Karpas-422 (cell line): ENCODE results near the gene FAXDC2. TPM values are rescaled to one million over a fixed set of nuclear protein-coding genes. Genes with fewer than 3 reads are reported as not detected.

Experiments
- DNase-seq: peaks from one replicate; pipeline ENCODE4 v3.0.0-alpha.2; 2015
- H2AFZ ChIP-seq: fragments of 200-600 bp; sonication (generic); 2 replicates; pipeline ENCODE4 v1.6.1; 2014; ENCODE audit warnings: antibody characterized with exemption, low read length, mixed read lengths
- H3K27ac ChIP-seq: fragments of 200-600 bp; sonication (generic); 2 replicates; pipeline ENCODE4 v1.5.1; 2014; ENCODE audit warnings: mild to moderate bottlenecking, low read length, moderate library complexity
- H3K27me3 ChIP-seq: fragments of 200-600 bp; sonication (generic); 2 replicates; pipeline ENCODE4 v1.6.1; 2014; ENCODE audit warnings: low read length, mixed read lengths
- H3K36me3 ChIP-seq: fragments of 200-600 bp; sonication (generic); 2 replicates; pipeline ENCODE4 v1.6.1; 2014; ENCODE audit warnings: low read length, mixed read lengths; ENCODE audit not compliant: insufficient read depth
- H3K4me1 ChIP-seq: fragments of 200-600 bp; sonication (generic); 2 replicates; pipeline ENCODE4 v1.6.1; 2014; ENCODE audit warnings: mild to moderate bottlenecking, low read length, mixed read lengths
- H3K4me2 ChIP-seq: fragments of 200-600 bp; sonication (generic); 2 replicates; pipeline ENCODE4 v1.6.1; 2014; ENCODE audit warnings: low read length, low read depth, mild to moderate bottlenecking; ENCODE audit not compliant: poor library complexity, severe bottlenecking
- H3K4me3 ChIP-seq: fragments of 200-600 bp; sonication (generic); 2 replicates; pipeline ENCODE4 v1.5.1; 2014; ENCODE audit warnings: mild to moderate bottlenecking, antibody characterized with exemption, low read length, mixed read lengths
- H3K79me2 ChIP-seq: fragments of 200-600 bp; sonication (generic); 2 replicates; pipeline ENCODE4 v1.6.1; 2014; ENCODE audit warnings: mild to moderate bottlenecking, low read length, mixed read lengths
- H3K9ac ChIP-seq: fragments of 200-600 bp; sonication (generic); 2 replicates; pipeline ENCODE4 v1.6.0; 2014; ENCODE audit warnings: low read length
- H3K9me2 ChIP-seq: fragments of 200-600 bp; sonication (generic), shearing (Covaris generic); replicated peaks from 2 replicates; pipeline ENCODE4 v1.6.0; 2014; ENCODE audit warnings: mild to moderate bottlenecking, low read length, moderate library complexity; ENCODE audit not compliant: insufficient read depth
- H3K9me3 ChIP-seq: fragments of 300-700, 200-600 bp; sonication (generic); 2 replicates; pipeline ENCODE4 v1.6.1; 2014; ENCODE audit warnings: low read length, mixed read lengths
- H4K20me1 ChIP-seq: fragments of 200-600 bp; sonication (generic); 2 replicates; pipeline ENCODE4 v1.6.1; 2014; ENCODE audit warnings: mild to moderate bottlenecking, antibody characterized with exemption, low read length, low read depth; ENCODE audit not compliant: insufficient read depth
- total RNA-seq: library from RNA; depleted of rRNA; stranded (reverse); fragments of >200 nt; shearing (Covaris generic); gene quantifications from 2 replicates; pipeline ENCODE4 v1.2.3, GENCODE V29; 2014; ENCODE audit warnings: low replicate concordance

FAXDC2 gene
- total RNA-seq, 1 experiment from 2014 or later = not detected

- peak overlapping the region; percentile 92 for H3K27ac ChIP-seq
- H3K9ac ChIP-seq = peak overlapping the region; percentile 79
- peaks cover 22% of the 10 kb centered on the region for H3K36me3 ChIP-seq
- H3K79me2 ChIP-seq = peaks cover 57% of the 10 kb centered on the region
- H3K4me3 ChIP-seq = peak overlapping the region; percentile 94
- H3K27me3 ChIP-seq = no peaks in the 10 kb centered on the region
- peaks cover 43% of the 10 kb centered on the region for H3K4me1 ChIP-seq
- peak overlapping the region; percentile 95 for H3K4me2 ChIP-seq
- H3K9me3 ChIP-seq = no peaks in the 10 kb centered on the region
- no peak overlapping the region for H2AFZ ChIP-seq
- peak; percentile 86 for DNase-seq
- H4K20me1 ChIP-seq = peaks cover 15% of the 10 kb centered on the region; the same call in 1 of the 2 replicates
- H3K9me2 ChIP-seq = no peaks in the 10 kb centered on the region
Observed at GRCh38 chr5:154858972-154859871, 8.8 kb upstream of the FAXDC2 start.

DNA sequence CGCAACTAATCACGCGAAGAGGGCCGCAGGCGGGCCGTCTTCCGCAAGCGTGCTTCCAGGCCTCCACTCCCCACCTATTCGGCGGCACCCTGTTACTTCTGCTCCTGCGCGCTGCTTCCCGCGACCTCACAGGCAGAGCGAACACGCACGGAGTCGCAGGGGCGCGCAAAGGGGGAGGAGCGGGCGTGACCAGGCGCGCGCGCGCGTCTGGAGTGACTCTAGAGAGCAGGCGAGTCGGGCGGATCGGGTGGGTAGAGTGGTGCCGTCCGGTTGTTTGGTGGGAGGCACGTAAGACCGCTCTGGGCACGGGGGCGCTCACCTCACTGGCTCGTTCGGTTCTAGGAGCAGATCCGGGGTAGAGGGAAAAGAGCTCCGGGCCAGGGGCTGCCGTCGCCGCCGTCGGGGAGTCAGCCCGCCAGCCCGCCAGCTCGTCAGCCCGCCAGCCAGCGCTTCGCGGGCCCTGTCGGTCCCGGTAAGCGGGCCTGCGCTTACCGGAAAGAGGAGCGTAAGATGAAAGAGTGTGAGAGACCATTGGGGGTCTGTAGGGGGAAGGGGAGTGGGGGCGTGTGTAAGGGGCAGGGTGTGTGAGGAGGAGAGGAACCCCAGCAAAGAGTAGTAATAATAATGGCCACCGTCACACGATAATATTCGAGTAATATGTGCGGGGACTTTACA lies 8.0 kb upstream of the FAXDC2 start, which contains the start of gene CNOT8:
Gene CNOT8, plus strand, starts transcription at position 331 of the 675 bp plus-strand sequence. CDS start 4,652 bp downstream, outside the sequence.
- Histone ChIP-seq H3K9me3 (no peaks in the 10 kb centered on the region), H3K4me1 (peaks cover 43% of the 10 kb centered on the region), H3K27ac (peak within 1 kb of the TSS; percentile 92), H2AFZ (peak within 1 kb of the TSS; percentile 45; the same call in 1 of the 2 replicates), H4K20me1 (peaks cover 14% of the 10 kb centered on the region; the same call in 1 of the 2 replicates), H3K9me2 (no peaks in the 10 kb centered on the region), H3K27me3 (no peaks in the 10 kb centered on the region), H3K4me3 (peak within 1 kb of the TSS; percentile 94), H3K79me2 (peaks cover 50% of the 10 kb centered on the region), H3K4me2 (peak within 1 kb of the TSS; percentile 95), H3K9ac (peak within 1 kb of the TSS; percentile 79), H3K36me3 (peaks cover 15% of the 10 kb centered on the region)
- DNase-seq = peak; percentile 99

DNA sequence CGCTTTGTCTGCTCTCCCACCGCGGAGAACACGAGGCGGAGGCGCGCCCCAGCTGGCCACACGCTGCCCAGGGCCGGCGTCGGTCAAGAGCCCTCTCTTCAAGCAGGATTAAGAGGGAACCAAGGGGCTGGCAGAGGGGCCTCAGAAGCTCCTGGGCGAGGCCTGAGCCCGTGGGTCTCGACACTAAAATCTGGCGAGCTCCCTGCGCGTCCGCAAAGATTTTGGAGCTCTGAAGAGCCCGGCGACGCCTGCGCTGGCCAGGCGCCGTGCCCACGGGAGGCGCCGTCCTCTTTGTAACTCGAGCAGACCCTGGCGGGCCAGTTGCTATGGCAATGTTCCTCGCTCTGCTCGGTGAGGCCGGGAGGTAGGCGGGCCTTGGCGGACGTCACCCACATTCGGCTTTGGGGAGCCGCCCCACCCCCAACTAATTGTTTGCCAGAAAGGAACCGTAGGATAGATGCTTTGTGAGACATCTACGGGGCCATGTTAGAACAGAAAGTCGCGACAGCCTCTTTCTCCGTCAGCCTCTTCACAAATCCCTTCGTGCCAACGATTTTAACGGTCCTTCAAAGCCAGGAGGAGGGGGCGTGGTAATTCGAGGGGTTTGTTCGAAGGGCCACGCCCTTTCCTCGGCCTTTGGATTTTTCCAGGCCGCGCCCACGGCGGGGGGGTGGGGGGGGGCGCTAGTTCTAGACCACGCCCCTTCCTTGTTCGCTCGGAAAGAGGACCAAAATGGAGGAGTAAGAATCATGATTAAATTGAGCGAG lies 7.3 kb upstream of the FAXDC2 start:
- H3K4me2 ChIP-seq = peak overlapping the region; percentile 95
- H2AFZ ChIP-seq = peak overlapping the region; percentile 45; the same call in 1 of the 2 replicates
- H3K27ac ChIP-seq = peak overlapping the region; percentile 92
- H3K9ac ChIP-seq = peak overlapping the region; percentile 79
- peaks cover 9% of the 10 kb centered on the region; the same call in 1 of the 2 replicates for H4K20me1 ChIP-seq
- H3K36me3 ChIP-seq = peaks cover 8% of the 10 kb centered on the region; the same call in 1 of the 2 replicates
- DNase-seq = peak; percentile 97
- no peaks in the 10 kb centered on the region for H3K9me3 ChIP-seq
- H3K4me3 ChIP-seq = peak overlapping the region; percentile 94
- no peaks in the 10 kb centered on the region for H3K9me2 ChIP-seq
- H3K79me2 ChIP-seq = peaks cover 43% of the 10 kb centered on the region
- no peaks in the 10 kb centered on the region for H3K27me3 ChIP-seq
- peaks cover 42% of the 10 kb centered on the region for H3K4me1 ChIP-seq

- no peaks in the 10 kb centered on the region for H3K9me2 ChIP-seq
- H3K9me3 ChIP-seq = no peaks in the 10 kb centered on the region
- H4K20me1 ChIP-seq = no peaks in the 10 kb centered on the region
- no peak overlapping the region for H3K4me3 ChIP-seq
- DNase-seq = no peak
- H3K79me2 ChIP-seq = no peaks in the 10 kb centered on the region
- H3K27ac ChIP-seq = no peak overlapping the region
- H3K9ac ChIP-seq = no peak overlapping the region
- H3K27me3 ChIP-seq = no peaks in the 10 kb centered on the region
- 0 out of 2 replicates have a peak, but pooled peaks cover 2% of the 10 kb centered on the region for H3K4me1 ChIP-seq
- no peak overlapping the region for H3K4me2 ChIP-seq
- H3K36me3 ChIP-seq = no peaks in the 10 kb centered on the region
- no peak overlapping the region for H2AFZ ChIP-seq
Observed at GRCh38 chr5:154851351-154851750, 948 bp upstream of the FAXDC2 start.

DNA sequence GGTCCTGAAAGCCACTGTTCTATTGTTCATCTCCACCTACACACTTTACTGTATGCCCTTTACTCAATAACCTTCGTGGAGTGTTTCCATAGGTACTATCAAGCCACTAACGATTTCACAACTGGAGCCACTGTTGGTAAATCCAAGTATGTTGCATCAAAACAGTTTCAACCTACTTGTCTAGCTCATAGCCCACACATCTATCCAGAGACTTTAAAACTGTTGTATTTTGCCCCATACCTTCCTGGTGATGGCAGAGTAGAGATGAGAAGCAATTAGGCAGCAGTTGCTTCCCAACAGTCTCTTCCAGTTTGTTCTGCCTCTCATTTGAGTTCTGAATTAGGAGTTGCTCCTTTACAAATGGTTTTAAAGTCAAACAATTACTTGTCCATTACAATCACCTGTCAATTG lies 607 bp downstream of the FAXDC2 start:
- H3K9me2 ChIP-seq = no peaks in the 10 kb centered on the region
- no peak overlapping the region for H3K27ac ChIP-seq
- H3K4me3 ChIP-seq = no peak overlapping the region
- no peaks in the 10 kb centered on the region for H3K9me3 ChIP-seq
- no peak for DNase-seq
- H3K4me1 ChIP-seq = no peaks in the 10 kb centered on the region
- H3K27me3 ChIP-seq = no peaks in the 10 kb centered on the region
- H3K79me2 ChIP-seq = no peaks in the 10 kb centered on the region
- no peak overlapping the region for H3K4me2 ChIP-seq
- H3K36me3 ChIP-seq = peaks cover 8% of the 10 kb centered on the region; the same call in 1 of the 2 replicates
- no peak overlapping the region for H3K9ac ChIP-seq
- no peak overlapping the region for H2AFZ ChIP-seq
- no peaks in the 10 kb centered on the region for H4K20me1 ChIP-seq

DNA sequence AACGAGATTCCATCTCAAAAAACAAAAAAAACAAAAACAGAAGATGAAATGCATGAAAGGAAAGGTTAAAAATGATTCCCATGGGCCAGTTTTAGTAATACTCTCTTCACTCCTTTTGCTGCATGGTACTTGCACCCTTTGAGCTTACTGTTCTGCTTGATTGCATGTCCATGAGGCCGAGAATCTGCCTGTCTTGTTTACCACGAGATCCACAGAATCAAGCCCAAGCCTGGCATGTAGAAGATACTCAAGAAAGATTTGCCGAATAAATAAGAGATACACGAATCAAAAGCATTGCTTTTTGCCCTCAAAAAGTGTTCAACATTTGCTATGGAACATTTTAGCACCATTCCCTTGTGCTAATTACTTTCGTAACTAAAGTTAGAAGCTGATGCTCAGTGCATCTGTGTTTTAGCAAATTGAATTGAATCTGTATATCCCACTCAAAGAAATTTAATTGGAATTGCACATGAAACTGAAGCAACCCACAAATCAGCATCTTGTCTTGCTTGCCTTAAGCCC lies 1.1 kb downstream of the FAXDC2 start:
- H3K9ac ChIP-seq = no peak overlapping the region
- no peak for DNase-seq
- no peak overlapping the region for H3K27ac ChIP-seq
- no peaks in the 10 kb centered on the region for H3K9me3 ChIP-seq
- no peak overlapping the region for H2AFZ ChIP-seq
- H3K4me2 ChIP-seq = no peak overlapping the region
- no peak overlapping the region for H3K4me3 ChIP-seq
- no peaks in the 10 kb centered on the region for H3K79me2 ChIP-seq
- no peaks in the 10 kb centered on the region for H3K9me2 ChIP-seq
- no peaks in the 10 kb centered on the region for H3K27me3 ChIP-seq
- no peaks in the 10 kb centered on the region for H4K20me1 ChIP-seq
- no peaks in the 10 kb centered on the region for H3K4me1 ChIP-seq
- H3K36me3 ChIP-seq = peaks cover 12% of the 10 kb centered on the region; the same call in 1 of the 2 replicates

- no peak overlapping the region for H3K27ac ChIP-seq
- H2AFZ ChIP-seq = no peak overlapping the region
- H3K4me2 ChIP-seq = no peak overlapping the region
- no peaks in the 10 kb centered on the region for H3K4me1 ChIP-seq
- H3K79me2 ChIP-seq = no peaks in the 10 kb centered on the region
- peaks cover 12% of the 10 kb centered on the region; the same call in 1 of the 2 replicates for H3K36me3 ChIP-seq
- H3K4me3 ChIP-seq = no peak overlapping the region
- no peaks in the 10 kb centered on the region for H3K9me2 ChIP-seq
- H3K27me3 ChIP-seq = no peaks in the 10 kb centered on the region
- no peaks in the 10 kb centered on the region for H3K9me3 ChIP-seq
- no peak for DNase-seq
- no peak overlapping the region for H3K9ac ChIP-seq
- no peaks in the 10 kb centered on the region for H4K20me1 ChIP-seq
Observed at GRCh38 chr5:154844809-154845208, 5.6 kb downstream of the FAXDC2 start.
